GM18868 (cell line): ENCODE measurements around the gene ACTR1B.
A peak's percentile ranks its signal among the peaks of the same experiment; 100 is the strongest.
"Not testable (repeated sequence)": the region's sequence is repeated elsewhere in the genome, so short reads cannot be mapped to it uniquely, and the experiment has no call there.

Source experiments
- ATAC-seq: cut with Tn5 transposase; IDR thresholded peaks from one replicate; pipeline ENCODE4 v1.9.1; 2021; ENCODE audit warnings: mild to moderate bottlenecking, moderate library complexity; ENCODE audit not compliant: unreplicated experiment

ACTR1B gene

DNA sequence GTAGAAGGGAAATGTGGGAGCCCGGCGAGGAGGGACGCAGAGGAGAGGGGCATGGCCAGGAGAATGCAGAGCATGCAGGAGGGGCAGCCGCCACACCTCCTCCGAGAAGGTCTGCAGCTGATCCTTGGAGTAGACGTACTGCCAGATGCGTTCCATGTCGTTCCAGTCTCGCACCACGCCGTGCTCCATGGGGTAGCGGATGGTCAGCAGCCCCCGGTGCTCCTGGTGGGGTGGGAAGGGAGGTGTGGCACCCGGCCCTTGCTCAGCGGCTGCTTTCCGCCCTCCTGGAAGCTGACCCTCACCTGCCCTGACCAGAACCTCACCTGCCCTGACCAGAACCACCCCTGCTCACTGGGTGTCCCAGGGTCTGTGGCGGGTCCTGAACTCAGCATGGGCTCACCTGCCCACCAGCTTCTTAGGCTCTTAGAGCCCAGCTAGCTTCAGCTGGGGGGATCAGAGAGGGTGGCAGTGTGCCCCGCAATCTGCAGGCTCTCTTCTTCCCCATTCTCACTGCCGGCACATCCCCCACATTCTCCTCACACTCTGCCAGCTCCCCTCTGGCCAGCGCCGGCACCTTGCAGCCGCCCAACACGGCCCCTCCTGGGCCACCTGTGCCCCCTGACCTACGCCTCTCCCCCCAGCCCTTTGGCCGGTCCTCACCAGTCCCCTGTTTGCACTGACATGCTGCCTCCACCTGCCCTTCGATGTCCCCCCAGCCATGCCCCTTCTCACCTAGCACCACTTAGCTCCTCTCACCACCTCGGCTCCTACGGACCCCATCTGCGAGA is 4.4 kb downstream of the ACTR1B start:
- no peak for ATAC-seq

DNA sequence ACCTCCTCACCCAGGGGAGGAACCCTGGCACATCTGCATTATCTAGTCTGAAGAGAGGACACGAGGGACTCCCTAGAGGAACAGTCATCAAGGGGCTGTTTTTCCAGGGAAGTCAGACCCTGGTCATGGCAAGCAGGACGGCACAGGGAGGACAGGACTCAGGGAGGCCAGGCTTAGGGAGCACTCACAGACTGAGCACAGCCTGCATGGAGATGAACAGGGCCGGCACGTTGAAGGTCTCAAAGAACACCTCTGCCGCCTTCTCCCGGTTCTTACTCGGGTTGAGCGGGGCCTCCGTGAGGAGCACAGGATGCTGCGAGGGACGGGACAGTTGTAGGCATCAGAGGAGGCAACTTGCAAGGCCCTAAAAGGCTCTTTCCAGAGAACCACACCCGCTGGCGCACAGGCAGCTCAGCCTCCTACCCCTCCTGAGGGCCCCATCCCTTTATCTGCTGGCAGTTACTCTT is 5.1 kb downstream of the ACTR1B start:
- no peak for ATAC-seq

DNA sequence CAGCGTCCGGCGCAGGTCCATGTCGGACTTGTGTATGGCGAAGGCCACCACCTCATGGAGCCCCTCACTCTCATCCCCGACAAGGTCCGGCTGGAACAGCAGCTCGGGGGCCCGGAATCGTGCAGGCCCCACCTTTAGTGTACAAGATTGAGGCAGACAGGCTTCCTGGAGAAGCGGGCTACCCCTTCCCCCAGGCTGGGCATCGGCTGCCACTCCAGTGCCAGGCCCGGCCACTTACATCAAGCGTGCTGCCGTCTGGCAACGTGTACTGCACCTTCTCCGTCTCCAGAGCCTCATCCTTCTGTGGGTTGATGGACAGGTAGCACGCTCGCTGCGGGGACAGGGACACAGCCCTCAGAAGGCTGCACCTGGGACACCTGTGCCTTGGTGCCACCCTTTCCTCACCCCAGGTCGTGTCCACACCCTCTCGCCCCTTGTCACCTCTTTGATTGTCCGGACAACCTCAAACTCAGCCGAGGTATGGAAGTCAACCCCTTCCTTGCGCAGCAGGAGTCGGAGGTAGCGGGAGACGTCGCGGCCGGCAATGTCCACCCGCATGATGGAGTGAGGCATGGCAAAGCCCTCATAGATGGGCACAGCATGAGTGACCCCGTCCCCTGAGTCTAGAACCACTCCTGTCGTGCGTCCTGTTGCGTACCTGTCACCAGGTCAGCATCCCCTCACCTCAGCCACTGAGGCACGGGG is 5.7 kb downstream of the ACTR1B start:
- no peak for ATAC-seq

DNA sequence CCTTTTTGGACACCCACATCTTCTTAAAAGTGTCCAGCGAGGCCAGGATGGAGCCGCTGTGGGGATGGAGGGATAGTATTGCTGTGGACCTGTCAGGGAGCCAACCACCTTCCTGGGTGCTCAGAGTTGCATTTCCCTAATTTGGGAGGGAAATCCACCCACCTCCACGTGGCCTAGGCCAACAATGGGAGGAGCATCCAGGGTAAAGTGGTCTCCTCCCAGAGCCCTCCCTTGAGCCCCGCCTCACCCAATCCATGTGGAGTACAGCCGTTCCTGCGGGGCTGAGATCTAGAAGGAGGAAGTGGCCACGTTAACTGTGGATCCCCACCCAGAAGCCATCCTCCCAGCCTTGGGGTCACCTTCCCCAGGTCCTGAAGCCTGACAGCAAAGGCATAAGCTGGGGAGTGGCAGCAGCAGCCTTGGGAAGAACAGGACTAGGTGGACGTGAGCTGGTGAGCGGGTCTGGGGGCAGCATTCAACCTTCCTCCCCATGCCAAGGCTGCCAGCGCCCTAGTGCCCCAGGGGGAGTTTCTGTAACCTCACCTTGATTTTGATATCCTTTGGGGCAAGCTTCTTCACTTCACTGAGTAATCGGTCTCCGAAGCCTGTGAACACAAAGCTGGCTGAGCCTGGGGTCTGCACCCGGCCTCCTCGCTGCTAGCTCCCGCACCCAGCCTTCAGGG is 6.8 kb downstream of the ACTR1B start:
- ATAC-seq, result no peak

DNA sequence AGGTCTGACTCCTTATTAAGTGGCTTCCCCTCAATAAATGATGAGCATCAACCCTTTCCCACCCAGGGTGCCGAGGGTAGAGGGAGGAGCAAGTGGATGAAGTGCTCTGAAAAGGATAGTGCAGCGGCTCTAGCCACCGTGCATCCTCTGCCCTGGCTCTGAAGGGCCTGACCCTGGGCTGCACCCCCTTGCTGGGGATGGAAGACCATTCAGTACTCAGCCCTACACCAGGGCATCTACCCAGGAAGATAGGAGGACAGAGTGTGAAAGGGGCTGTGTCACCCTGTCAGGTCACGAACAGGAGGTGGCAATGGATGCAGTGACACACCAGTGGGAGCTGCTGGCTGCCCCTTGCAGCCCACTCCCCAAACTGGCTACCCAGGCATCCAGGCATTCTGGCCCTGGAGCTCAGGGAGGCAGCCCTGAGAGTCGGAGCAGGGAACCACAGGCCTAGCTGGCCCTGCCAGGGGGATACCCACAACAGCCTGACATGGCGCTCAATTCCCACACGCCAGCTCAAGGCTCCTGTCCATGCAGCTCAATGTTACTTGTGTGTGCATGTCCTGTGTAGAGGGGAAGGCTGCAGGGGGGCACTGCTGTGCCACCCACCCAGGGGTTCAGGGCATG is 7.6 kb downstream of the ACTR1B start:
- ATAC-seq, result no peak

DNA sequence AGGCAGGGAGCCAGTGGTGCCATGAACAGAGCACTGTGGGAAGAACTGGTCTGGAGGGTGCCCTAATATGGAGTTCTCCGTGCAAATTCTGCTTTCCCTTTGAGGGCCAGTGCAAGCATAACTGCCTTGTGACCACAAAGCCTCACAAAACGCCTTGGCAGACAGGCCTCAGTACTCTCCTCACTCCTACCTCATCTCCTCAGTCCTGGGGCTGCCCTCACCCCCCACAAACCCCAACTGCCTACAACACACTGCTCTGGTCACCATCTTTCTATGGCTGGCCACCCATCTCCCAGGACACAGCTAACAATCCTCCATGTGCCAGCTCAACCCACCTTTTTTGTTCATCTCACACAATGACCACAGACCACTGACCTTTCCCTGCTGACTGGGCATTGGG is 9.1 kb downstream of the ACTR1B start:
- no peak for ATAC-seq

DNA sequence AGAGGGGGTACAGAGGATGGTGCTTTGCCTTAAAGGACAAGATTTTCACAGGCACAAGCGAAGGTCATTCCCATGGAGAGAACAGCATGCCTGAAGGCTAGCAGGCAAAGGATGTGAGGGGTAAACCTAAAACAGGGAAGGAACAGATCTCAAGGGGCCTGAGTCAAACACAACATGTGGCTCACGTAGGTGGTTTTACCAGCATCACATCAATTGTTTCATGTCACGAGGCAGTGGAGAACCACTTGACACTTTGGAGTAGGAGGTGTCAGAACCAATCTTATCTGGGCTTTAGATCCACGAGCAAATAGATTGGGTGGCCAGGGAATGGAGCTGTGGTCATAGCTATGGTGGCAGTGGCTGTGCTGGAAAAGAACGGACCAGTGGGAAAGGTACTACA is 9.5 kb downstream of the ACTR1B start:
- no peak for ATAC-seq

DNA sequence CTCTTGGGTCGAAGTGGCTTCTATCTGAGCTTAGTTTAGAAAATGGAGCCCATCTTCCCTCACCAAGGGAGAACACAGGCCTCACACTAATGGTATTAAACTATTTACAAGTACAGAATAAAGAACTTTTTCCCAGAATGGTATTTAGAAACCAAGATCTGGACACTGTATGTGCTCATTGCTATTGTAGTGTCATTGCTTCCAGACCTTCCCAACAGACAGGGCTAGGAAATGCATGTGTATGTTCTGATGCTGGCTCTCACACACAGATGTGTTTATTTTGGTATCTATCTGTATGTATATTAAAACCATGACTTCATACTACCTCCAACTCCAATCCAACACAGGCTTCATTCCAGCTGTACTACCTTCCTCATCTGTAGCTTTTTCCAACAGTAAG is 10.0 kb downstream of the ACTR1B start:
- ATAC-seq, result no peak

DNA sequence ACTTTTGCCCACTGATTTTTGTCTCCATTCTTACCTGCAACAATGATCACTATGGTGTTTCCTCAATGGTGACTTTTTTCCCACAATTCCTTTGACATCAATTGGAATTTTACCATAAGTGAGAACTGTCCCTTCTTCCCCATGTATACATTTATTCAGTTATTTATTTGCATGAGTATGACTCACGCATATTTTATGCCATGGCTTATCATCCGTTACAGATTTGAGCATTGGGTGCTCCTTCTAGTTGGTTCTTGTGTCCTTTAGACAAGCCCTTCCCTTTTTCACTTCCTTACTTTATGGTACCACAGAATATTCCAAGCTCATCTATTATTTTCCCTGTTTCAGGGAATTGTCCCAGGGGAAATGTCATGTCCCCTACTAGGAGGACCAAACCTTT is 10.4 kb downstream of the ACTR1B start:
- ATAC-seq, result no peak

DNA sequence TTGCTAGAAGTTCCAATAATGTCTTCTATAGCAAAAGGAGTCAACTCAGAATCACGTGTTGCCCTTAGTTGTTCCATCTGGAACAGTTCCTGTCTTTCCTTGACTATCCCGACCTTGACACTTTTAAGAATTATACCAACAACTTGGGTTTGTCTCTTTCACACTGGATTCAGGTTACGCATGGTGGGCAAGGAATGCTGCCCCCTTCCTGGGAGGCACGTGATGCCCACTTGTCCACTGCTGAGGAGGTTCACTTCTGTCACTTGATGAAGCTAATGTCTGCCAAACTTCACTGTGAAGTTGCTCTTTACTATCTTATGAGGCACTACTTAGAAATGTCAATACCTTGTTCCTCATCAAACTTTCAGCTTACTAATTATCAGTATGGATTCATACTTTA is 12.7 kb downstream of the ACTR1B start:
- ATAC-seq, result no peak

DNA sequence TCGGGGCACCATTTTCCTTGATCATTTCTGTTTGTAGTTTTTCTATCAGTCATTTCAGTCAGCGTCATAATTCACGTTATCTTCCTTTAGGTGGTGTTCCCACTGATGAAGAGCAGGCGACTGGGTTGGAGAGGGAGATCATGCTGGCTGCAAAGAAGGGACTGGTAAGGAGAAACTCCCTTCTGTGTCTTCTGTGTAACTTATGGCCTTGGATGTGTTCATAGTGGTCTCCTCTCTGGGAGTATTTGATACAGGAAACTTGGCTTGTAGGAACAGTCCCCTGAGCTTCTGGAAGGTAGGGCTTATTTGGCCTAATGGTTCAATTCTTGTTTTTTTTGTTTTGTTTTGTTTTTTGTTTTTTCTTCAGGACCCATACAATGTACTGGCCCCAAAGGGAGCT is 16.9 kb downstream of the ACTR1B start:
- no peak for ATAC-seq

DNA sequence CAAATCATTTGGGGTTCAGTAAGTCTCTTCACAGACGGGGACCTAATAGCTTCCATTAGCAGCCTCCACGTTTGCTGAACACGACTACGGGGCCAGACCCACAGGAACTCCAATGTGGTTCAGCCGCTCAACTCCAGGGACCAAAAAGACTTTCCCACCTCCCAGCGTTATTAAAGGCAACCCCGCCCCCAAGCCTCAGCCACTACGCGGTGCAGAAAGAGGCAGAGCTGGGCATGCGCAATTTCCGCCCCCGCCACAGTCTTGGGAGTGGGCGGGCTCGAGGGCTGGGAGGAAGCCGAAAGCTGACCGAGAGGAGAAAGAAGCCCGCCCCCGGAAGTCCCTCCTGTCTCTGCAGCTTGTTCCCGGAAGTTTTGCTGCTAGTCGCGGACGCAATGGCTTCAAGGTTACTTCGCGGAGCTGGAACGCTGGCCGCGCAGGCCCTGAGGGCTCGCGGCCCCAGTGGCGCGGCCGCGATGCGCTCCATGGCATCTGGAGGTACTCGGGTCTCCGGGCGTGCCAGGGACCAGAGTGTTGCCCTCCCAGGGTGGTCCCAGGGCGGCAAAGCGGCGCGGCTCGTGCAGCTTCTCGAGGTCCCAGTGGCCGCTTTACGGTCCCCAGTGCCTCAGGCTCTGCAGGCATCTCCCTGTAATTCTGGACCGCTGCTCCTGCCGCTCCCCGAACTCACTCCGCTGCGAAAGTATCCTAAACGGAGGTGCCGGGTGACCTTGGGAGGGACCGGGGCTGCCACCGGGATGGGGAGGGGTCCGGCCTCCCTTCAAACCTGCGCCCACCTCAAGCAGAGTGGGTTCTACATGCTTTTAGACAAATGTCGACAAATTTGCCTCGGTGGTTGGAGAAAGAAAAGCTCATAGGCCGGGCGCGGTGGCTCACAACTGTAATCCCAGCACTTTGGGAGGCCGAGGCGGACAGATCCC is 17.9 kb downstream of the ACTR1B start, which contains the start of gene COX5B:
TSS of gene COX5B (plus strand) at position 368 of the 935 bp plus-strand sequence. CDS start at position 393, 25 bp downstream.
- ATAC-seq, result peak; percentile 90

DNA sequence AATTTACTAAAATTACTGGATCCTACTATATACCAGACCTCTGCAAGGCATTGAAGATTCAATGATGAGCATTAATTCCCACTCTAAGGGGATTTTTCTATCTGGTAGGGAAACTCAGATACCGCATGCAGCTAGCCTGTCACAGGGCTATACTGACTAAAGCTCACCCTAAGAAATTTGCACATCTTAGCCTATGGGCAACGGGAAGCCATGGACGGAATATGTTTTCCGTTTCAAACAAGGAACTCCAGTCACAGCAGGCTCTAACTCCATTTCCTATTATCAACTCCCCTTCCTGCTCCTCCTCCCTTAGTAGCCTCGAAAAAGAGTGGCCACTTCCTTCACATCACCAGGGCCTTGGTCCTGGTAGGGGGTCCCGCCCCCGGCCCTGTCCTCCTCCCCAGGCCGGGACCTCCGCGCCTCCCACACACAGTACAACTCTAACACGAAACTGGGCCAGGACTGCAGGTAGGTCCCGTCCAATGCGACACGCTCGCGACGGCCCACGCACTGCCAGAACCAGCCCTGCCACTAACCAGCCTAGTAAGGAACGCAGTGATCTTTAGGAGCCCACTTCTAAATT is 18.6 kb downstream of the ACTR1B start:
- ATAC-seq, result peak; percentile 24

DNA sequence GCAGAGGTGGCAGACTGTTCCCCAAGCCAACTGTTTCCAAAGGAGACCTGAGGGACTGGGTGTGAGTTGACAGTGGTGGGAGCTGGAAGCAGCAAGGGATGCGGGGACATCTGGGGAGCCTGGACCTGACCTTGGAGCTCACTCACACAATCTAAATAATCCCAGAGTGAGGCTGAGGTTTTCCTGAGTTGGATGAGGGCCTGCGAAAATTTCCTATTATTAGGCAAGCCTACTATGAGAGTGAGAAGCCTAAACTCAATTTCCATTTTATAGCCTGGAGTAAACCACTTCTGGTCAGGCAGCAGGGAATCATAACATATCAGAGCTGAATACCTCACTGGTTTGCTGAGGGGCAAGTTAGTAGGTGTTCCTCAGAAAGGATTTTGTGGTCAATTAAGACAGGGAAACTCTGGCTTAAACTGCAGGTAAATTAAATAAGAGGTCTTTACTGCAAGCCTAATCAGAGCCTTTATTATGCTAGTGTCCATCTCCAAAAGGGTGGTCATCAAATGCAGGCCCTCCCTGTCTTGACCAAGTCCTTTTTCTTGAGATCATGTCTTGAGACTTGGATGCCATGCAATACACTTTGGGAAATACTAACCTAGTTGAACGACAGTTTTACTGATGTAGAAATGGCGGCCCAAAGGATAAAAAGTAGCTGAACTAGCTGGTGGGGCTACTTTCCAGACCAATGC is 19.7 kb downstream of the ACTR1B start:
- ATAC-seq, result no peak

DNA sequence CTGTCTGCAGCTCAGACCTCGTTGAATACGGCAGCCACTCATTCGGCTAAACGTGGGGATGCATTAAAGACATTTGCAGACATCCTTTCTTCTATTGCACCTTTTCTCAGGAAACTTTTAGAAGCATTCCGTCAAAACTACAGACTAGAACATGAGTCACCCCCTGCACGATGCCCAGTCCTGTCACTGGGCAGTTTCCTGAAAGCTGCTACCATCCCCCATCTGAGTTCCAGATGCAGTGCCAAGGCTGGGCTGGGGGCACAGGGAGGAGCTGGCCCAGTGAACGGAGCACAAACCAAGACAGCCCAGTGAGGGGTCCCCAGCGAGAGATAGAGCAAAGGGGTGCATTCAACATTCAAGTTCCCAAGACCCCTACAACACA is 37.8 kb downstream of the ACTR1B start:
- ATAC-seq, result not testable (repeated sequence)

DNA sequence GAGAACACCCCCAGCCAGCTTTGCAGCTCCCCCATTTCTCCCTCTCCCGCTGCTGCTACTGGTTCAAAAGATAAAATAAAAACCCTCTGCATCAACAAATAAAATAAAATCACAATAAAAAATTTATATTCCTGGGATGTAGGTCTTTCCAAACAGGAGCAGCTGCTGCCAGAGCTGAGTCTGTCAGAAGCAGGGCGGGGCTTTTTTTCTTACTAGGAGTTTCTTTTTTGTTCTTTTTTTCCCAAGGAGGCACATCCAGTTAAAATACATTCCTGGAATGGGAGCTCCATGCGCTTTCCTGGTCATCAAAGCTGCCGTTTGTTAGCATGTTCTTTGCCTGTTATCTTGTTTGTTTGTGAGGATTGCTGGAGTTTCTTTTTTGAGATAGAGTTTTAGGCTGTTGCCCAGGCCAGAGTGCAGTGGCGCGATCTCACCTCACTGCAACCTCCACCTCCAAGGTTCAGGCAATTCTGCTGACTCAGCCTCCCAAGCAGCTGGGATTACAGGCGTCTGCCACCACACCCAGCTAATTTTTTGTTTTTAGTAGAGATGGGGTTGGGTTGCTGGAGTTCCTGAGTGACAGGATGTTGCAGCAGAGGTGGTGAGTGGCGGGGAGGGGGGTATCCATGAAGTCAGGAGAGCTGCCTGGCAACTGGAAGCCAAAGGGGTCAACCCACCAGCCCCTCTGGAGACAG is 38.3 kb downstream of the ACTR1B start:
- not testable (repeated sequence) for ATAC-seq

DNA sequence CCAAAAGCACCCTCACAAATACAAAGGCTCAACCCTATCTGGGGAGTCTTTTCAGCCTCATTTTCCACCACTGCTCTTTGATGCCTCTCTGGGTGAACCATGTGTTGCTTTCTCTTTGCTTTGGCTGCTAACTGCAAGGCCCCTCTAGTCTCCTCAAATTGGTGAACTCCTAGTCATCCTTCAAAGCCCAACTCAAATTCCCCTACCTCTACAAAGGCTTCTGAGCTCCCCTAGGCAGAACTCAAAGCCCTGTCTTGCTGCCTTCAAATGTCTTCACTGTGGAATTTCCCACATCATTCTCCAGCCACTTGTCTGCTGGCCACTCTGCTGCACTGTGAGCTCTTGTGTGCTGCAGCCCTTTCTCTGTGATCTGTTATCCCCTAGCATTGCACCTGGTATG is 40.9 kb downstream of the ACTR1B start:
- ATAC-seq, result not testable (repeated sequence)

DNA sequence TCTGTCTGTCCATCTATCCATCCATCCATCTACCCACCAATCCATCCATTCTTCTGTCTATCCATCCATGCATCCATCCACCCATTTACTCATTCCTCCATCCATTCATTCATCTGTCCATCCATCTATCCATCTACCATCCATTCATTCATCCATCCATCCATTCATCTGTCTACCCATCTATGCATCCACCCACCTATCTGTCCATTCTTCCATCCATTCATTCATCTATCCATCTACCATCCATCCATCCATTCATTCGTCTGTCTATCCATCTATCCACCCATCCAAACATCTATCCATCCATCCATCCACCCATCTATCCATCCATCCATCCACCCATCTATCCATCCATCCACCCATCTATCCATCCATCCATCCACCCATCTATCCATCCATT is 43.4 kb downstream of the ACTR1B start:
- not testable (repeated sequence) for ATAC-seq
